ENCODE results near the gene DNAH14. TPM values are rescaled to one million over a fixed set of nuclear protein-coding genes. Genes with fewer than 3 reads are reported as not detected.
A peak's percentile ranks its signal among the peaks of the same experiment; 100 is the strongest.

Gene DNAH14
- total and polyA plus RNA-seq, 2 of the 8 experiments (the other 6 are each of a cell fraction or from before 2014, with no cell fraction given), result 8.4 to 40.7 TPM

- DNase-seq (ENCODE audit: low read depth in 1 of 2, low spot score in 2 of 2) (no peak), FAIRE-seq (no peak)
- Histone ChIP-seq H2AFZ (ENCODE audit: low read length) (no peak overlapping the region), H3K4me1 (replicated peaks in 1 of 4; ENCODE audit: control insufficient read depth in 3 of 4, insufficient read depth in 4 of 4, low read length in 3 of 4) (no peaks in the 10 kb centered on the region), H3K9me3 (ENCODE audit: insufficient read depth in 2 of 2, low read depth in 1 of 2, low read length in 1 of 2) (no peaks in the 10 kb centered on the region), H2BK15ac (ENCODE audit: low read length) (no peak overlapping the region), H3K79me1 (ENCODE audit: low read depth, low read length) (no peaks in the 10 kb centered on the region), H4K20me1 (replicated peaks in 1 of 2; ENCODE audit: control insufficient read depth in 1 of 2, insufficient read depth in 2 of 2, low read length in 2 of 2) (no peaks in the 10 kb centered on the region), H3K27me3 (replicated peaks in 1 of 4; ENCODE audit: control insufficient read depth in 3 of 4, extremely low read depth in 1 of 4, insufficient read depth in 3 of 4, low read length in 3 of 4) (no peaks in the 10 kb centered on the region), H2AK5ac (ENCODE audit: low read depth, low read length) (no peak overlapping the region), H3K36me3 (ENCODE audit: control insufficient read depth in 2 of 4, insufficient read depth in 4 of 4, low read length in 3 of 4) (no peaks in the 10 kb centered on the region), H3K23me2 (ENCODE audit: low read depth, low read length) (no peaks in the 10 kb centered on the region), H3K4me2 (ENCODE audit: insufficient read depth in 1 of 2, low read depth in 2 of 2, low read length in 2 of 2) (no peak overlapping the region), H4K91ac (replicated peaks; ENCODE audit: insufficient read length, low read length) (no peak overlapping the region), H3K4ac (replicated peaks; ENCODE audit: insufficient read length, low read depth, low read length) (no peak overlapping the region), H4K8ac (ENCODE audit: extremely low read depth, insufficient read depth, low read length) (no peak overlapping the region), H4K5ac (ENCODE audit: insufficient read length, low read depth, low read length) (no peak overlapping the region), H3K27ac (ENCODE audit: low read depth, low read length) (no peak overlapping the region), H3K18ac (ENCODE audit: extremely low read depth, low read length) (no peak overlapping the region), H2BK5ac (ENCODE audit: low read depth, low read length) (no peak overlapping the region), H3K23ac (ENCODE audit: insufficient read length) (no peak overlapping the region), H3K9ac (replicated peaks in 1 of 4; ENCODE audit: extremely low read depth in 1 of 4, low read depth in 3 of 4, low read length in 3 of 4) (no peak overlapping the region), H3K79me2 (ENCODE audit: control insufficient read depth in 1 of 2, insufficient read depth in 2 of 2, low read length in 2 of 2) (no peaks in the 10 kb centered on the region), H2BK20ac (ENCODE audit: low read length) (no peak overlapping the region), H2BK12ac (ENCODE audit: low read depth, low read length) (no peak overlapping the region), H3K14ac (ENCODE audit: insufficient read length) (no peak overlapping the region), H3K56ac (replicated peaks; ENCODE audit: insufficient read length, low read depth, low read length) (no peak overlapping the region), H3K4me3 (ENCODE audit: extremely low read depth in 1 of 4, insufficient read depth in 2 of 4, low read depth in 3 of 4, low read length in 4 of 4) (no peak overlapping the region), H2BK120ac (replicated peaks; ENCODE audit: low read depth, low read length) (no peak overlapping the region)
- CTCF ChIA-PET (ENCODE audit: partially characterized antibody), result no interaction called here
- TF ChIP-seq CEBPB (IDR thresholded peaks at IDR 0.05; ENCODE audit: low read depth, low read length) (peak; percentile 20; the same call in 1 of the 2 replicates), PHF8 (conservative IDR thresholded peaks at IDR 0.05; ENCODE audit: low read depth, low read length) (no peak)
- POLR2A ChIA-PET (ENCODE audit: partially characterized antibody), result no interaction called here
These were observed 114.8 kb downstream of the DNAH14 start for GRCh38 chr1:225044258-225044657.

Data from H1 (cell line).